HG02973 (cell line): Measurements from ENCODE around the gene SGCA.

Experiments
- ATAC-seq: cut with Tn5 transposase; IDR thresholded peaks from one replicate; pipeline ENCODE4 v1.9.1; 2021; ENCODE audit warnings: moderate library complexity; ENCODE audit not compliant: unreplicated experiment

Gene SGCA

DNA sequence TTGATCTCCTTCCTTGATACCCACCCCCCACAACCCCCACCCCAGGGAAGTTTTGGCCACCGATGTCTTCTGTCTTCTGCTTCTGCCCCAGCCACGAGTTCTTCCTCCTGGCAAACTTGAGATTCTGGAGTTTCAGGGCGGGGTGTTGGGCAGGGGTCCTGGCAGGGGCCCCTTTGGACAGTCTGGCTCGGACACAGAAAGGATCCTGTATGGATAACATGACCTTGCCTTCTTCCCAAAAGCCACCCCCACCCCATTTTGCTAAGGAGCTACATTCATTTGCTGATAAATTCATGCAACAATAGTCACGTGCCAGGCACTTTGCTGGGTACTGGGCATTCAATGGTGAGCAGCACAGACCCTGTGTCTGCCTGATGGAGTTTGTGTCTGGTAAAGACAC, 41.5 kb downstream of the SGCA start:
- no peak for ATAC-seq

- ATAC-seq = no peak
Measured at GRCh38 chr17:50207792-50208567, 42.2 kb downstream of the SGCA start.

DNA sequence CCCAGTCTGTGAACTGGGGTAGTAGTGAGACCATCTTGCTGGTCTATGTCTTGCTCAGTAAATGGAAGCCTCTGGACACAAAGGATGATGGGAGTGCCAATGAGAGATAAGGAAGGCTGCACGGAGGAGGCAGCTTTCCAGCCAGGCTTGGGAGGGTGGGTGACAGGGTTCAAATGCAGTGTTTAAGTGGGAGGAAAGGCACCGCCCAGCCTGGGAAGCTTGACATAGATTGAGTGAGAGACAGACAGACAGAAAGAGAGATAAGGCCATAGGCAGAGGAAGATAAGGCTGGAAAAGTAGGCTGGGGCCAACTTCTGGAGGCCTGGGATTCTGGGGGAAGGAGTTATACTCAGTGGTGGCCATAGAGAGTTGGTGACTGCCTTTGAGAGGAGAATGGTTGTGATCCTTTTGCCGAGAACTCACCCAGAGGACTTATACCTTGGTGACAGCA, 42.8 kb downstream of the SGCA start:
- no peak for ATAC-seq

DNA sequence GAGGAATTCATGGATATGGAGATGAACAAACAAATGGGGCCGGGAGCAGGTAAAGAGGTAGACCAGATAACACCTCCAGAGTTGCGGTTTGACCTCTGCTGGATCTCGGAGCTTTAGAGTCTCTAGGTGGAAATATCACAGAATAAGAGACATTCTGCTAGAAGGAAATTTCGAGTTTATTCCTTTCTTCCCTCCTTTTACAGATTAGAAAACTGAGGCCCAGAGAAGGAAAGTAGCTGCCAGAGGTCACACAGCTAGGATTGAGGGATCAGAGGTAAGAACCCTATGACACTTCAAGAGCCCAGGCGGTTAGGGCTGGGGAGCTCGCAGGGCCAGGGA, 43.3 kb downstream of the SGCA start:
- ATAC-seq = no peak

DNA sequence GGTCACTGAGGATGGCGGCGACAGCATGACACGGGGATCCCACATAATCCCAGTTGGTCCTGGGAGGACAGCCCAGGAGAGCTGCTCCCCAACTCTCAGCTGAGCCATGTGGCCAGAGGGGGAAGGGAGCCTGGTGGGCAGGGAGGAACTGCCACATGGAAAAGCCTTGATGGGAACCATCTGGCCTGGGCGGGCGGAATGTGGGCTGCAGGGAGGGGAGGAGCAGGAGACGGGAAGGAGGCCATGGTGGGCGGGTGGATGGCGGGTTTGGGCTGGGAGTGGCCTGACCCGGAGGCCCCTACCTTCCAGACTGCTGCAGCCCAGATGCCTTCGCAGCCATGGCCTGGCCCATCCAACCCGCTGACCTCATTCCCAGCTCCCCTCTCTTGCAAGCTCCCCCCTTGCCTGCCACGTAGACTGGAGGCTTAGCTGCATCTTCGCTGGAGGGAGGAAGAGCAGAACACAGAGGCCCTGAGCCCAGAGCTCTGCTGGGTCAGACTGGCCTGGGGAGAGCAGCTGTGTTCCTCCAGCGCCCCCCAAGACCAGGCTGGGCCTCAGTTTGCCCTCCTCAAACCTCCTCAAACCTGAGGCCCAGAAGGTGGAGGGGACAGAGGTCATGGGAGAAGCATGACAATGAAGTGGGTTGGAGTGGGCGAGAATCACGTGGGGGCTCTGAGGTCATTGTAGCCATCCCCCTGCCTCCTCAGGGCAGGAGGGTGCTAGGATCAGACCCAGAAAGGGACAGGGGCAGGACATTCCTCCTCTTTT, 43.9 kb downstream of the SGCA start:
- no peak for ATAC-seq

GRCh38 chr17:50210240-50211225, 44.7 kb downstream of the SGCA start:
- ATAC-seq = no peak

DNA sequence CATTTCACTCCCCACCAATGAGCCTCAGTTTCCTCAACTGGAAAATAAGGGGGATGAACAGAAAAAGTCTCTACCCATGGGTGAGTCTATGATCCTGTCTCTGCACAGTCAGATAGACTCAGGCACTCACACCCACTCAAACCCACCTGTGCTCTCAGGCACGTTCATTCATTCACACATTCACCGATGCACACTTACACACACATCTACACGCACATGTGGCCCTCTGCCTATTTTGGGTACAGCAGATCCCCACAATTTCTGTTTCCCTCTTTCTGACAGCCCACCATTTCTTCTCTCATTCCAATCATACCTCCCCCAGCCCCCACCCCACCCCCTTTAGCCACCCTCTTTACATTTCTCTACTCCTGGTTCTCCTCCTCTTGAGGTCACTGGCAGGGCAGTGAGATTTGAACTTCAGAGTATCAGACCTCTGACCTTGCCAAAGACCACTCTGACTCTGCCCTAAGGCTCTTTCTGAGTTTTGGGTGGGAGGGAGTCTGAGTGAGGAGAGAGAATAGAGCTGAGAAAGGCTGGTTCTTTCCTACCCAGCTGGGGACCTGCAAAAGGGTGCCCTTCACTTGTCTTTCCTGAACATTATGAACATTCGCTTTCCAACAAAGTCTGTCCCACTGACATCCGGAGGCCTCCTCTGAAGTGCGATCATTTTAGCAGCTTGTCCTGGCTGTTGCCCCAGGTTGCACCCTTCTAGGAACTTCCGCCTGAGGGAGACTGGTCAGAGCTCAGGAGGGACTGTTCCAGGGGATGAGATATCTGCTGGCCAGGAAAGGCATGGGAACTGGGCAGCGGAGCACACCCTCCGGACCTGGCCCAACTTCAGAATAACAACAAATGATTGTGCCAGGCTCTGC, 45.7 kb downstream of the SGCA start:
- no peak for ATAC-seq

DNA sequence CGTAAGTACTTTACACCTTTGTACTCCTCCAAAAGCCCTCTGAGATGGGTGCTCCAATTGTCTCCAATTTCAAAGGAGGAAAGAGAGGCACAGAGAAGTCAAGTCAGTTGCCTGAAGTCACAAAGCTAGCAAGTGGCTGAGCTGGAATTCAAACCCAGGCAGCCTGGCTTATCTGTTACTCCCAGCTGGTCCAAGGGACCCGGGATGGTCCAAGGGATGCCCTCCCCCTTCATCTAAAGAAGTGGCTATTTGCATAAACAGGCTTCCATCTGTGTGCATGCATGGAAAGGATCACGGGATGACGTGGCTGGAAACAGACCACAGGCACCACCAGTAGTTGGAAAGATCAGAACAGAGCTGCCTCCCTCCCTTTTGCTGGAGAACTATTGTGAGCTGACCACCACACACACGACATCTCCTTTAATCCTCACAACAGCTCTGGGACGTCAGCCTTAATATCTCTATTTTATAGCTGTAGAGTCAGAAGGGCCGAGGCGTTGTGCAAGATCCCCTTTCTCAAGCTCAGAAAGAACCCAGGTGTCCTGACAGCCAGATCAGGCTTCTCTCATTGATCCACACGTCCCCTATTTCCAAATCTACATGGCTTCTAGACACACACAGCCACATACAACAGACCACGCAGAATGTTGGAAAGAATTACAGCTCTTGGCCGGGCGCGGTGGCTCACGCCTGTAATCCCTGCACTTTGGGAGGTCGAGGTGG, 46.5 kb downstream of the SGCA start:
- no peak for ATAC-seq

GRCh38 chr17:50213026-50214022, 47.5 kb downstream of the SGCA start:
- ATAC-seq = peak; percentile 77

- ATAC-seq = no peak
Measured at GRCh38 chr17:50214976-50215760, 49.4 kb downstream of the SGCA start.

GRCh38 chr17:50217591-50217990, 51.8 kb downstream of the SGCA start:
- no peak for ATAC-seq

DNA sequence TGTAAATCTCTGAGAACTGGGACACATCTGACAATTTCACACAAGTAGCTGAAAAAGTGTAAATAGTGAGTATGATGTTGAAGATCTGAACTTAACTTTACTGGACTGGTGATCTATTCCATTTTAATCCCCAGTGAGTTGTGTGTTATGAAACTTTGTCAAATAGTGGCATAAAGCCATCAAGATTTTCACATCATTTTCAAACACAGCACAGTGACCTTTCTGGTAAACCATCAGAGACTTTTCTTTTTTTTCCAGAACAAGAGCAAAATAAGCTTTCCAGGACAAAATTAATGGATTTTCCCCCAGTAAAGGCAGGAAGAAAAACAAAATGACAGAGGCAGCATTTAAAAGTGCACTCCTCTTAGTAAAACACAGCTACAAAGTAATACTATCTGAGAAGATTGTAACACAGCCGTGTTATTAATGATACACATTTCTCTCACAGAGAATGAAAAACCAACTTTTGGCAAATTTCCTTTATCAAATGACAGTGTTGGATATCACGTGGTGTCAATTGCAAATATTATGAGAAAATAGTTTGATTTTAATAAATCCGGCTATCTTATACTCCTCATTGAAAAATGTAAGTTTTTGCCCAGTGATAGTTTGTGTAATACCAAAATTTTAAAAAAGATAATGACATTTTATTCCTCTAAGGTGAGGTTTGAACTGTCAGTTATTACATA, 52.4 kb downstream of the SGCA start:
- ATAC-seq = no peak

GRCh38 chr17:50218771-50219315, 53.0 kb downstream of the SGCA start:
- no peak for ATAC-seq

DNA sequence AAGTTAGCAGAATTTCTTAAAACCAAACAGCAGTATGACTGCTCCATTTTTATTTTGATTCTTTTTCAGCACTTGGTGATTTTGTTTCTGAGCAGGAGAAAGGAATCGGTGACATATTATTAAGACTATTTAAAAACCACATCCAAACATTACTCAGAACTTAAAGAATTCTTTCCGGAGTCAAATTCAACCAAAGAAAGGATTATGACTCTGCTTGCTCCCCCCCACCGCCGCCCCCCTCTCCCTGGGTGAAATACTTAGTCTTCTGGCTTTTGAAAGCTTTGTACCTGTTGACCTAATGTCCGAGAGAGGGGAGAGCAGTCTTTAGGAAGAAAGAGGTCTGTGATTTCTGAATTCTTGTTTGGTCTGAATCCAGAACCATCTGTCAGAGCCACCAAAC, 53.5 kb downstream of the SGCA start:
- no peak for ATAC-seq

DNA sequence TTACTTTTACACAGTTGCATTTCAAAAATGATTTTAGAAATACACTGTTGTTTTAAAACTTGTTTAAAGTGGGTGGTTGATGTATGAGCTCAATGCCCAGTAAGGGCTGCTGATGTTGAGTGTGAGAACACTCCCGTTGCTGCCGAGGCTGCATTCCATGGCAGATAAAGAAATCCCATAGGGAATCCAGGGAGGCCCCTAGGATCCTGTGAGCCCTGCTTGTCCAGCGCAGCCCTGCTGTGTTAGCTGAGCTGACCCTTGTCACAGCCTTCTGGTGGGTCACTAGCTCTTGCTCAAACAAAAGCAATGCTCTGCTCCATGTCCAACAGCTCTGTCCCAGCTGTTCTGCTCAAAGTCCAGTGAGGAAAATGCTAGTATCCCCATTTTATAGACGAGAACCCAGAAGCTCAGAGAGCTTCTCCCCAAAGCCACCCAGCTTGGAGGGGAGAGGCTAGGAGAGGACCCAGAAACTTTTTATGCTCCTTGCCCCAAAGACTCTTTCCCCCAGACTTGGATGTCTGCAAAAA, 54.2 kb downstream of the SGCA start:
- no peak for ATAC-seq

DNA sequence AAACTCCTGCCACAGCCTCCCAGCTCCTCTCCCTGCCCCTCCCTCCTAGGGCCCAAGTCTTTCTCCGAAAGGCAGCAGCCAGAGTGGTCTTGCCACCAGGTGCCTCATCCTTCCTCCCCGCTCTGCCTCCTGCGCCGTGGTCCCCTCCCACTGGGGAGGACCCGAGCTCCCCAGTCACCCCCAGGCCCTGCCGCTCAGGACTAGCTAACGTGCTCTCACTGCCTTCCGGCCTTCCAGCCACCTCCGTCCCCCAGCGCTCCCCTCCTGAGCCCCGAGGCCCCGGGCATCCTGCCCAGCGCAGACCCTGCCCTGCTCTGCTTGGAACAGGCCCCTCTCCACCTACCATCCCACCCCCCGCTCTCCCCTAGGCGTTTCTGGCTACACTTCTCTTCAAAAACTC, 55.0 kb downstream of the SGCA start:
- no peak for ATAC-seq
